ENCODE results near the gene GARS1.

- no peak for TF ChIP-seq SUZ12 (IDR thresholded peaks at IDR 0.05; ENCODE audit: extremely low read depth, insufficient read depth, insufficient read length)
- no peak for TF ChIP-seq ZNF274 (IDR thresholded peaks at IDR 0.05; ENCODE audit: low read depth, low read length)
- TF ChIP-seq YY1 (IDR thresholded peaks at IDR 0.05; ENCODE audit: insufficient read depth, insufficient read length): no peak
Observed at GRCh38 chr7:30605832-30606231, 11.2 kb downstream of the GARS1 start.
